DND-41 (cell line): ENCODE data around the gene KISS1.

Source experiments
- ATAC-seq: fragments of 200-7000 bp; cut with Tn5 transposase; 3 replicates; pipeline ENCODE4 v1.9.1; 2021; ENCODE audit warnings: low read depth; ENCODE audit not compliant: insufficient read depth
- DNase-seq: peaks from one replicate; pipeline ENCODE4 v3.0.0-alpha.2; 2020
- H2AFZ ChIP-seq: 2 replicates; pipeline ENCODE4 v1.6.0; 2012; ENCODE audit warnings: low read depth, low read length
- H3K27ac ChIP-seq: 2 replicates; pipeline ENCODE4 v1.5.1; 2012; ENCODE audit warnings: low read length, inconsistent platforms
- H3K27me3 ChIP-seq: fragments of 200-600 bp; sonication (generic); 2 replicates; pipeline ENCODE4 v1.6.0; 2012; ENCODE audit warnings: low read length, mild to moderate bottlenecking, inconsistent platforms; ENCODE audit not compliant: insufficient read depth, poor library complexity
- H3K36me3 ChIP-seq: 2 replicates; pipeline ENCODE4 v1.5.1; 2012; ENCODE audit warnings: low read length, inconsistent platforms; ENCODE audit not compliant: insufficient read depth
- H3K4me1 ChIP-seq: 2 replicates; pipeline ENCODE4 v1.5.1; 2012; ENCODE audit warnings: mild to moderate bottlenecking, low read length; ENCODE audit not compliant: insufficient read depth
- H3K4me2 ChIP-seq: 2 replicates; pipeline ENCODE4 v1.6.0; 2012; ENCODE audit warnings: mild to moderate bottlenecking, moderate library complexity, low read length, inconsistent platforms; ENCODE audit not compliant: insufficient read depth
- H3K4me3 ChIP-seq, 2 experiments: fragments of 200-600 bp in 1 of 2; shearing (Covaris generic) in 1 of 2; 2 replicates each; pipeline ENCODE4 v1.5.1; 2012 to 2016; ENCODE audit warnings: inconsistent platforms in 2 of 2, low read length in 2 of 2, mild to moderate bottlenecking in 2 of 2, low read depth in 1 of 2, moderate library complexity in 1 of 2
- H3K79me2 ChIP-seq: 2 replicates; pipeline ENCODE4 v1.6.0; 2012; ENCODE audit warnings: low read length, inconsistent platforms; ENCODE audit not compliant: insufficient read depth
- H3K9ac ChIP-seq: 2 replicates; pipeline ENCODE4 v1.6.0; 2012; ENCODE audit warnings: low read depth, mild to moderate bottlenecking, inconsistent platforms, low read length, moderate library complexity
- H3K9me3 ChIP-seq: 2 replicates; pipeline ENCODE4 v1.5.1; 2012; ENCODE audit warnings: low read length, moderate library complexity, mild to moderate bottlenecking, inconsistent platforms; ENCODE audit not compliant: insufficient read depth, severe bottlenecking
- H4K20me1 ChIP-seq: 2 replicates; pipeline ENCODE4 v1.6.0; 2012; ENCODE audit warnings: low read length; ENCODE audit not compliant: insufficient read depth
- EZH2 ChIP-seq: IDR thresholded peaks from 3 replicates; pipeline ENCODE4 v1.6.1; 2012; ENCODE audit warnings: borderline replicate concordance, low read depth, mild to moderate bottlenecking, moderate library complexity, low read length, inconsistent platforms; ENCODE audit not compliant: severe bottlenecking
- TF ChIP-seq, protein P1 (sequence below): IDR thresholded peaks from 2 replicates; pipeline ENCODE4 v1.5.1; 2012; ENCODE audit warnings: borderline replicate concordance, low read length, moderate library complexity, mild to moderate bottlenecking; ENCODE audit not compliant: poor library complexity, severe bottlenecking; ENCODE audit errors: extremely low read depth

The KISS1 gene

DNA sequence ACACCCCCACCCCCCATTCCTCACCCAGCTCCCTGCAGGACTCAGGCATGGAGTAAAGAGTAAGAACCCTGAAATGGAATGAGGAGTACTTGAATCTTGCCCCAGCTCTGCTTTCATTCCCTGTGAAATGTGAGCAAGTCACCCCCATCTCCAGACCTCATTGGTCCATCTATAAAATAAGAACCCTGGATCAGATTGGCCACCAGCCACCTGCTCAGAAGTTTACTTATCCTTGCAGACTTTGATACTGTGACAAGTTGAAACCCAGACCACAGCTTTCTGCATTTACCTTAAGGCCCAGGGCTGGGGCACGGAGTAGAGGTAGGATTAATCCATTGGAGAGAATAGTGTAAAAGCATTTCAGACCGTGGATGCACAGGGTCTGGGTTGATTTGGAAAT, 2.2 kb downstream of the KISS1 start:
- peaks cover 31% of the 10 kb centered on the region for H3K27me3 ChIP-seq
- no peak overlapping the region for H2AFZ ChIP-seq
- H3K4me2 ChIP-seq = no peak overlapping the region
- H3K27ac ChIP-seq = no peak overlapping the region
- H3K4me3 ChIP-seq = no peak overlapping the region
- TF ChIP-seq, protein P1, sequence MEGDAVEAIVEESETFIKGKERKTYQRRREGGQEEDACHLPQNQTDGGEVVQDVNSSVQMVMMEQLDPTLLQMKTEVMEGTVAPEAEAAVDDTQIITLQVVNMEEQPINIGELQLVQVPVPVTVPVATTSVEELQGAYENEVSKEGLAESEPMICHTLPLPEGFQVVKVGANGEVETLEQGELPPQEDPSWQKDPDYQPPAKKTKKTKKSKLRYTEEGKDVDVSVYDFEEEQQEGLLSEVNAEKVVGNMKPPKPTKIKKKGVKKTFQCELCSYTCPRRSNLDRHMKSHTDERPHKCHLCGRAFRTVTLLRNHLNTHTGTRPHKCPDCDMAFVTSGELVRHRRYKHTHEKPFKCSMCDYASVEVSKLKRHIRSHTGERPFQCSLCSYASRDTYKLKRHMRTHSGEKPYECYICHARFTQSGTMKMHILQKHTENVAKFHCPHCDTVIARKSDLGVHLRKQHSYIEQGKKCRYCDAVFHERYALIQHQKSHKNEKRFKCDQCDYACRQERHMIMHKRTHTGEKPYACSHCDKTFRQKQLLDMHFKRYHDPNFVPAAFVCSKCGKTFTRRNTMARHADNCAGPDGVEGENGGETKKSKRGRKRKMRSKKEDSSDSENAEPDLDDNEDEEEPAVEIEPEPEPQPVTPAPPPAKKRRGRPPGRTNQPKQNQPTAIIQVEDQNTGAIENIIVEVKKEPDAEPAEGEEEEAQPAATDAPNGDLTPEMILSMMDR = no peak
- no peak overlapping the region for H3K9ac ChIP-seq
- no peak for ATAC-seq
- H3K4me1 ChIP-seq = peaks cover 3% of the 10 kb centered on the region
- H3K36me3 ChIP-seq = no peaks in the 10 kb centered on the region
- H3K79me2 ChIP-seq = no peaks in the 10 kb centered on the region
- DNase-seq = no peak
- H3K9me3 ChIP-seq = no peaks in the 10 kb centered on the region
- H4K20me1 ChIP-seq = no peaks in the 10 kb centered on the region; the same call in 1 of the 2 replicates

DNA sequence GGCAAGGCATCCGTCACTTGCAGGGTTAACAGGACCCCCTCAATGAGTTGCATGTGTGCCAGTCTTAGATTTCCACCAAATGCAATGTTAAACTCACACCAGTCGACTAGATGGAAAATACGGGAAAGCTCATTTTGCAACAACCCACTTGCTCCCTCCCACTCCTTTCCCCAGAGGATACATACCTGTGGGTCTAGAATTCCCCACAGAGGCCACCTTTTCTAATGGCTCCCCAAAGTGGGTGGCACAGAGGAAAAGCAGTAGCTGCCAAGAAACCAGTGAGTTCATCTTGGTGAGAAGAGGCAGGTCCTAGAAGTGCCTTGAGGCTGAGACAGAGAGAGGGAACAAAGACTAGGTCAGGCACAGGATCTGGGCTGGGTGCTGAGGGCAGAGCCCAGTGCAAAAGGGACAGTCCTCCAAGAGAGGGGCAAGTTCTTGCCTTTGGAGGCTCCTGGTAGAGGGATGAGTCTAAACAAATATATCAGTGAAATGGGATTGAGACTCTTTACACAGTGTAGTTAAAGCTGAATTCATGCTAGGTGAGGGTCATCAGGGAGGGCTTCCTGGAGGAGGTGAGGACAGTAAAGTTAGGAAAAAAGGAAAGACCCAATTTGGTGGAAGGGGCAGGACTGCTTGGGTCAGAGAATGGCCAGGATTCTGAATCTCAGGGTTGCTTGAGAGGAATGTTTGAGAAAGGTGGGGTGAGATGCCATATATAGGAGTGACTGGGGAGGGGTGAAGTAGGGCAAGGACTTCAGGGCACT, 3.5 kb downstream of the KISS1 start:
- TF ChIP-seq, protein P1 = no peak
- no peak for TF ChIP-seq EZH2
- H3K9me3 ChIP-seq = no peaks in the 10 kb centered on the region
- no peaks in the 10 kb centered on the region for H3K79me2 ChIP-seq
- H3K4me3 ChIP-seq = no peak overlapping the region
- no peaks in the 10 kb centered on the region for H4K20me1 ChIP-seq
- no peak for DNase-seq
- no peak for ATAC-seq
- H3K36me3 ChIP-seq = no peaks in the 10 kb centered on the region
- H3K27ac ChIP-seq = no peak overlapping the region
- H2AFZ ChIP-seq = no peak overlapping the region
- peaks cover 3% of the 10 kb centered on the region for H3K4me1 ChIP-seq
- peaks cover 41% of the 10 kb centered on the region for H3K27me3 ChIP-seq
- H3K4me2 ChIP-seq = no peak overlapping the region
- H3K9ac ChIP-seq = no peak overlapping the region

DNA sequence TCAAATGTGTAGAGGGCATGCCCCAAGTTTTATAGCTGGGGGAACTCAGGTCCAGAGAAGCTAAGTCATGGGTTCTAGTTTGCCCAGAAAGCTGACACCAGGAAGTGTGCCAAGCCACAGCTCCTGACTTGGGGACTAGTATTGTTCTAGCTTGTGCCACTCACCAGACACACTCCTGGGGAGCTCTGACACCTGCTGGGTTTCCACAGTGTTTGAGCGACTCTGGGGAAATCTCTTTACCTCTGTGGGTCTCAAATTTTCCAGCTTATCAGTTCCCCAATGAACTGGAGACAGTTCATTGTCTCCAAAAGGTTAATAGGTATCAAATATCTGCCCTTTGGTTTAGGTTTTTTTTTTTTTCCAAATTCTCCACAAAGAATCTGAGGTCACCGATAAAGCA, 4.2 kb downstream of the KISS1 start:
- H3K9me3 ChIP-seq = no peaks in the 10 kb centered on the region
- peaks cover 41% of the 10 kb centered on the region for H3K27me3 ChIP-seq
- H3K4me1 ChIP-seq = peaks cover 3% of the 10 kb centered on the region

More for the DNA sequence above, 4.2 kb downstream of the KISS1 start:
- TF ChIP-seq, protein P1 = no peak
- TF ChIP-seq EZH2 = no peak
- DNase-seq (no peak), ATAC-seq (no peak)
- no peaks in the 10 kb centered on the region for H3K79me2 ChIP-seq
- no peak overlapping the region for H3K27ac ChIP-seq
- H3K4me2 ChIP-seq = no peak overlapping the region
- no peak overlapping the region for H2AFZ ChIP-seq
- no peak overlapping the region for H3K9ac ChIP-seq
- H4K20me1 ChIP-seq = no peaks in the 10 kb centered on the region
- H3K4me3 ChIP-seq = no peak overlapping the region
- no peaks in the 10 kb centered on the region for H3K36me3 ChIP-seq
